ENCODE measurements around the gene CRISPLD2. TPM values are rescaled to one million over a fixed set of nuclear protein-coding genes. Genes with fewer than 3 reads are reported as not detected.

CRISPLD2 gene
- total and polyA plus RNA-seq, 10 donors: 7.9 to 271 (median 75.5) TPM

- no peak for DNase-seq
- Histone ChIP-seq H3K36me3 (no peaks in the 10 kb centered on the region), H3K4me1 (no peaks in the 10 kb centered on the region), H3K27ac (no peak overlapping the region), H3K9me3 (no peaks in the 10 kb centered on the region), H3K4me3 (no peak overlapping the region), H3K27me3 (replicated peaks in 1 of 7) (no peaks in the 10 kb centered on the region)
- intact Hi-C loops (cut with DNase I; ENCODE audit: low total_unique reads): no loop called here
- TF ChIP-seq POLR2AphosphoS5 (IDR thresholded peaks at IDR 0.05) (no peak), POLR2A (IDR thresholded peaks at IDR 0.05) (no peak), CTCF (IDR thresholded peaks at IDR 0.05 in 8 of 11, conservative IDR thresholded peaks at IDR 0.05 in 3 of 11) (no peak)
- 88 to 94% (median 91%) methylated on average over 28 to 41 of the region's 41 CpGs for WGBS, 5 donors
Measured at GRCh38 chr16:84940670-84941551, 121.1 kb downstream of the CRISPLD2 start.

DNA sequence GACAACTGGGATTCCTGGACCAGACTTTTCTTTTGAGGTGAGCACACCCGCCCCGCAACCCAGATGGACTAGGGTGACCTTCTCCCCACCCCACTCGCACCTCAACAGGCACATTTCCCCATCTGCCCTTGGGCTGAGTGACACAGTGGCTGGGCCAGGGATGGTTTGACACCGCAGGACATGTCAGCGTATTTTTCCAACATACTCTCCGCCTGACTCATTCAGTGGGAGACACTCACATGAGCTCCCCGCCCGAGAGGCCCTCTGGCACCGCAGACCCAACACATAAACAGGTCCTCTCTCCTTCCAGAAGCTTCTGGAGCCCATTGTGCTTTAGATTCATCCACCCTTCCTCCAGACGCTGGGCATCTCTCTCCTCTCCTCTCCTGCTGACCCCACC is 122.1 kb downstream of the CRISPLD2 start:
- 85 to 97% (median 92%) methylated on average over 10 of the region's 10 CpGs for WGBS, 5 donors
- Histone ChIP-seq H3K27me3 (replicated peaks in 1 of 7) (no peaks in the 10 kb centered on the region), H3K4me1 (peaks cover 0 to 3% (median 2%) of the 10 kb centered on the region in 6 donors), H3K27ac (no peak overlapping the region), H3K36me3 (no peaks in the 10 kb centered on the region), H3K4me3 (no peak overlapping the region), H3K9me3 (no peaks in the 10 kb centered on the region)
- TF ChIP-seq POLR2AphosphoS5 (IDR thresholded peaks at IDR 0.05): no peak
- TF ChIP-seq CTCF (IDR thresholded peaks at IDR 0.05 in 8 of 11, conservative IDR thresholded peaks at IDR 0.05 in 3 of 11): no peak
- TF ChIP-seq POLR2A (IDR thresholded peaks at IDR 0.05): no peak
- intact Hi-C loops (cut with DNase I; ENCODE audit: low total_unique reads): no loop called here
- DNase-seq: no peak

DNA sequence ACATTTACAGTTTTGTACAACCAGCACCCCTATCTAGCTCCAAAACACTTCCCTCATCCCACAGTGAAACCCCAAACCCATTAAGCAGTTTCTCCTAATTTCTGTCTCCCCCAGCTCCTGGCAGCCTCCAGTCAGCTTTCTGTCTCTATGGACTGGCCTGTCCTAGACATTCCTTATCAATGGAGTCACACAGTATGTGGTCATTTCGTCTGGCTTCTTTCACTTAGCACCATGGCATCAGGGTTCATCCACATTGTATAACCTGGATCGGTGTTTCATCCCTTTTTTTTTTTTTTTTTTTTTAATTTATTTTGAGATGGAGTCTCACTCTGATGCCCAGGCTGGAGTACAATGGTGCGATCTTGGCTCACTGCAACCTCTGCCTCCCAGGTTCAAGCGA is 123.0 kb downstream of the CRISPLD2 start:
- no peak overlapping the region for H3K27ac ChIP-seq
- H3K4me3 ChIP-seq: no peak overlapping the region
- H3K27me3 ChIP-seq (replicated peaks in 1 of 7): no peaks in the 10 kb centered on the region
- TF ChIP-seq POLR2A (IDR thresholded peaks at IDR 0.05): no peak
- no peak for TF ChIP-seq CTCF (IDR thresholded peaks at IDR 0.05 in 8 of 11, conservative IDR thresholded peaks at IDR 0.05 in 3 of 11)
- TF ChIP-seq POLR2AphosphoS5 (IDR thresholded peaks at IDR 0.05): no peak
- peaks cover 0 to 12% (median 8%) of the 10 kb centered on the region in 6 donors for H3K4me1 ChIP-seq
- DNase-seq: no peak
- no peaks in the 10 kb centered on the region for H3K36me3 ChIP-seq
- intact Hi-C loops (cut with DNase I; ENCODE audit: low total_unique reads): no loop called here
- 88 to 99% (median 92%) methylated on average over 4 of the region's 4 CpGs for WGBS, 5 donors
- no peaks in the 10 kb centered on the region for H3K9me3 ChIP-seq

GRCh38 chr16:84943620-84944019 is 123.8 kb downstream of the CRISPLD2 start:
- Histone ChIP-seq H3K4me1 (peaks cover 0 to 20% (median 11%) of the 10 kb centered on the region in 6 donors), H3K27ac (no peak overlapping the region), H3K27me3 (replicated peaks in 1 of 7) (no peaks in the 10 kb centered on the region), H3K9me3 (no peaks in the 10 kb centered on the region), H3K4me3 (no peak overlapping the region), H3K36me3 (no peaks in the 10 kb centered on the region)
- TF ChIP-seq CTCF (IDR thresholded peaks at IDR 0.05 in 8 of 11, conservative IDR thresholded peaks at IDR 0.05 in 3 of 11): no peak
- TF ChIP-seq POLR2AphosphoS5 (IDR thresholded peaks at IDR 0.05): no peak
- TF ChIP-seq POLR2A (IDR thresholded peaks at IDR 0.05): no peak
- intact Hi-C loops (cut with DNase I; ENCODE audit: low total_unique reads): no loop called here
- no peak for DNase-seq
- WGBS, 5 donors: 65 to 91% (median 76%) methylated on average over 4 of the region's 4 CpGs

Data from spleen (tissue), 11 donors.